Transverse colon (tissue), 4 donors: ENCODE data around the gene GADD45B. TPM values are rescaled to one million over a fixed set of nuclear protein-coding genes. Genes with fewer than 3 reads are reported as not detected.

ENCODE experiments used
- DNase-seq: peaks from one replicate; pipeline ENCODE4 v3.0.0-alpha.2; 2019
- H3K27ac ChIP-seq, 4 donors: fragments of 200-600 bp; sonication (generic); 2 replicates each; pipeline ENCODE4 v1.5.1; 2016 to 2018; ENCODE audit warnings: inconsistent platforms in 4 of 4
- H3K27me3 ChIP-seq: fragments of 200-600 bp; sonication (generic); 2 replicates; pipeline ENCODE4 v1.5.1; 2017; ENCODE audit warnings: inconsistent platforms
- H3K36me3 ChIP-seq, 4 donors: fragments of 200-600 bp; sonication (generic); 2 replicates each; pipeline ENCODE4 v1.5.1; 2017 to 2019; ENCODE audit warnings: inconsistent platforms in 4 of 4
- H3K4me1 ChIP-seq, 4 donors: fragments of 200-600 bp; sonication (generic); 2 replicates each; pipeline ENCODE4 v1.5.1; 2017 to 2020; ENCODE audit warnings: inconsistent platforms in 4 of 4
- H3K4me3 ChIP-seq, 4 donors: fragments of 200-600 bp; sonication (generic); 1 replicate in 1 of 4; 2 replicates in 3 of 4; pipeline versions ENCODE4 v1.5.1 to v1.6.1; 2017 to 2019; ENCODE audit warnings: inconsistent platforms in 4 of 4
- H3K9me3 ChIP-seq, 2 donors: fragments of 200-600 bp; sonication (generic); 2 replicates each; pipeline ENCODE4 v1.5.1; 2017 to 2019; ENCODE audit warnings: inconsistent platforms in 2 of 2
- EP300 ChIP-seq: sonication (generic); formaldehyde crosslinking; IDR thresholded peaks from one replicate; pipeline ENCODE4 v1.6.1; 2017; ENCODE audit warnings: antibody characterized with exemption, low read depth
- POLR2A ChIP-seq: fragments of 450-650 bp; IDR thresholded peaks from one replicate; pipeline ENCODE4 v1.6.1; 2016; ENCODE audit warnings: antibody characterized with exemption, mild to moderate bottlenecking, moderate library complexity
- POLR2AphosphoS5 ChIP-seq, 3 donors: sonication (generic); formaldehyde crosslinking; IDR thresholded peaks; one replicate each; pipeline ENCODE4 v1.6.1; 2016; ENCODE audit warnings: antibody characterized with exemption in 3 of 3
- WGBS, 2 donors: methylation state at CpG; one replicate each; pipeline ENCODE4 v1.1.5; 2018; ENCODE audit warnings: low coverage in 1 of 2; 5-methylcytosine and 5-hydroxymethylcytosine counted together
- in situ Hi-C, 4 donors: fragments of 200-750 bp; cut with MboI; loops; one replicate each; pipeline versions ENCODE4 v1.15.0 to v1.15.1; 2017; ENCODE audit warnings: low sequenced_read_pairs in 3 of 4, low pct_ligation_motif_present in 1 of 4, low pct_unique_long_range_greater_than_20kb in 1 of 4
- intact Hi-C: fragments of 100-400 bp; cut with DNase I; formaldehyde crosslinking; loops from one replicate; pipeline ENCODE4 v1.15.1; 2023; ENCODE audit warnings: low total_unique reads
- total RNA-seq, 4 donors: library from RNA; depleted of rRNA; stranded (reverse); fragments of >200 nt; gene quantifications; one replicate each; pipeline ENCODE4 v1.1.0, GENCODE V29; 2016
- TF ChIP-seq, protein P1 (sequence below), 5 experiments: fragments of 200-600 bp in 3 of 5; fragments of 450-650 bp in 2 of 5; sonication (generic) in 3 of 5; IDR thresholded peaks; 1 replicate in 2 of 5; 2 replicates in 3 of 5; pipeline ENCODE4 v1.5.1; 2016 to 2017; ENCODE audit warnings: antibody characterized with exemption in 5 of 5, inconsistent platforms in 3 of 5, mild to moderate bottlenecking in 2 of 5, moderate library complexity in 1 of 5

GADD45B gene
- total RNA-seq, 4 donors from 2014 or later: 59.0 to 280 (median 167) TPM

DNA sequence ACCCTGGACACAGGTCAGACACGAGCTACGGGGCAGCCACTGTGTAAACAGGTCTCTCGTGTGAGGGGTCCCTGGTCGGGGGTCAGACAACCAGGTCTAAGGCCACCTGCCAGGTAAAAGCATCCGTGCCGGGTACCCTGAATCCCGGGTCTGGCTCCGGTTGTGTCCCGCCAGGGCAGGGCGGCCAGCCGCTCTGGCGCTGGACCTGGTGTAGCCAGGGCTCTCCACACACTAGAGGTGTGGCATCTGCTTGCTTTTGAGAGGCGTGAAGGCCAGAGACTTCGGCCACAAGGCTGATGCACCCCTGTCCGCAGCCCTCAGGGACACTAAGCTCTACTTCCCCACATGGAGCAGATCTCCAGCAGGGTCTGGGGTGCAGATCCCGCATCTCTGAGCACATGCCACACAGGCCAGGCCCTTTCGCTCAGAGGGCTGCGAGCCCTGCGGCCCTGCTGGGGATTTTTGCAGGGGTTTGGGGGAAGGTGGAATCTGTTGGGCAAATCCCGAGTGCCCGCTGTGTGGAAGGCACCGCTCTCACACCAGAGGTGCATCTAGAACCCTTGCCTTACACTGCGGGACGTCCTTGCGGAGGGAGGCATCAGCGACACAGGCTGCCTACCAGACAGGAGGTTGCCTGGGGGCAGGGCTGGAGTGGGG, 34.7 kb upstream of the GADD45B start:
- Histone ChIP-seq H3K4me3 (no peak overlapping the region), H3K36me3 (peaks cover 0 to 9% (median 0%) of the 10 kb centered on the region in 4 donors), H3K27me3 (no peaks in the 10 kb centered on the region), H3K27ac (no peak overlapping the region), H3K9me3 (no peaks in the 10 kb centered on the region), H3K4me1 (no peaks in the 10 kb centered on the region)
- intact Hi-C loops (no loop called here), in situ Hi-C loops (no loop called here)
- 92% methylated on average over 24 of the region's 26 CpGs; no CpG with 5 or more reads in 1 of the 2 donors for WGBS, 2 donors
- TF ChIP-seq POLR2AphosphoS5 (IDR thresholded peaks at IDR 0.05) (no peak), EP300 (no peak), POLR2A (no peak)
- TF ChIP-seq, protein P1, sequence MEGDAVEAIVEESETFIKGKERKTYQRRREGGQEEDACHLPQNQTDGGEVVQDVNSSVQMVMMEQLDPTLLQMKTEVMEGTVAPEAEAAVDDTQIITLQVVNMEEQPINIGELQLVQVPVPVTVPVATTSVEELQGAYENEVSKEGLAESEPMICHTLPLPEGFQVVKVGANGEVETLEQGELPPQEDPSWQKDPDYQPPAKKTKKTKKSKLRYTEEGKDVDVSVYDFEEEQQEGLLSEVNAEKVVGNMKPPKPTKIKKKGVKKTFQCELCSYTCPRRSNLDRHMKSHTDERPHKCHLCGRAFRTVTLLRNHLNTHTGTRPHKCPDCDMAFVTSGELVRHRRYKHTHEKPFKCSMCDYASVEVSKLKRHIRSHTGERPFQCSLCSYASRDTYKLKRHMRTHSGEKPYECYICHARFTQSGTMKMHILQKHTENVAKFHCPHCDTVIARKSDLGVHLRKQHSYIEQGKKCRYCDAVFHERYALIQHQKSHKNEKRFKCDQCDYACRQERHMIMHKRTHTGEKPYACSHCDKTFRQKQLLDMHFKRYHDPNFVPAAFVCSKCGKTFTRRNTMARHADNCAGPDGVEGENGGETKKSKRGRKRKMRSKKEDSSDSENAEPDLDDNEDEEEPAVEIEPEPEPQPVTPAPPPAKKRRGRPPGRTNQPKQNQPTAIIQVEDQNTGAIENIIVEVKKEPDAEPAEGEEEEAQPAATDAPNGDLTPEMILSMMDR (IDR thresholded peaks at IDR 0.05): no peak
- no peak for DNase-seq

DNA sequence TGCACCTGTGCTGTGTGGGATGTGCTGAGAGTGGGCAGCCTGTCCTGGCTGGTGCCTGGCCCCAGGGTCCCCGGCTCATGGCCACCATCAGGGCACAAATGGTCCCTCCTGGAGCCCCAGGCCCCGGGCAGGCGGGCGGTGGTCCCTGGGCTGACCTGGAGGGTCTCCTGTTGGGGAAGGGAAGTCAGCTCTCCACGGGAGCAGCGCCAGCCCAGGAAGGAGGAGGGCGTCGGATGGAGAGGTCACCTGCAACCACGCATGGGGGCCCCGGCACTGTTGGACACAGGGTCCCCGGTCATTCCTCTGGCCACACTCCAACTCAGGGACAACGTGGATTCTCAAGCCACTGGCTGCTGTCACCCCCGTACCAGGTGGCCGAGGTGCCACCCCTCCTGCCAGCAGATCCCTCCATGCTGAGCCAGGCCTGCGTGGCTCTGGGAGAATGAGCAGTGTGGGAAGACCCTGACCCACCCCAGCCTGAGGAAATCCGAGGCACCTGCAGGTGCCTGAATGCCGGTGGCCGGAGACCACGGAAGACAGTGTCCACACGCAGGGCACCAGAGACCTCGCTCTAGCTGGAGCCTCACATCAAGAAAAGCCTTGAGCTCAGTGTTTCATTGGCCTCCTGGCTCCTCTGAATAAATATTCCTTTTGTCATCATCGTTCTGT, 32.7 kb upstream of the GADD45B start:
- in situ Hi-C loops (no loop called here), intact Hi-C loops (no loop called here)
- Histone ChIP-seq H3K27ac (no peak overlapping the region), H3K9me3 (no peaks in the 10 kb centered on the region), H3K4me3 (no peak overlapping the region), H3K36me3 (peaks cover 0 to under 1% (median 0%) of the 10 kb centered on the region in 4 donors), H3K4me1 (no peaks in the 10 kb centered on the region), H3K27me3 (no peaks in the 10 kb centered on the region)
- no peak for DNase-seq
- no peak for TF ChIP-seq EP300
- TF ChIP-seq POLR2AphosphoS5 (IDR thresholded peaks at IDR 0.05): no peak
- TF ChIP-seq, protein P1 (IDR thresholded peaks at IDR 0.05): no peak
- TF ChIP-seq POLR2A: no peak
- 95% methylated on average over 16 of the region's 22 CpGs; no CpG with 5 or more reads in 1 of the 2 donors for WGBS, 2 donors

DNA sequence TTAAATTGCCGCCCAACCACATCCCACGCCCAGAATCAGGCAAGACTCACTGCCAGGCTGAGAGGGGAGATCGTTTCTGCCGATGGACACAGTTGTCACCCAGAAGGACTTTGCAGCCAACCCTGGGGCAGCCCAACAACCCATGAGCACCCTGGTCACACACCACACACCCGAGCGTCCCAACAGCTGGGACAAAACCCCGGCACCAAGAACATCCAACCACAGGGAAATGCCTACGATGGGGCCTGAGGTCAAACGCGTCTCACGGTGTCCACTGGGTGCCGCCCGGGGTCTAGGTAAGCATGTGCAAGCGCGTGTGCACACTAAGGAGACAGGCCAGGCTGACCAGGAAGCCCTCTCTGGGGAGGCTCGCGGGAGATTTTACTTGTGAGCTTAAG, 32.1 kb upstream of the GADD45B start:
- H3K27me3 ChIP-seq: no peaks in the 10 kb centered on the region
- in situ Hi-C loops (no loop called here), intact Hi-C loops (no loop called here)
- no peaks in the 10 kb centered on the region for H3K36me3 ChIP-seq
- TF ChIP-seq POLR2A (no peak), EP300 (no peak), POLR2AphosphoS5 (IDR thresholded peaks at IDR 0.05) (no peak)
- TF ChIP-seq, protein P1 (IDR thresholded peaks at IDR 0.05): no peak
- 89% methylated on average over 17 of the region's 17 CpGs; no CpG with 5 or more reads in 1 of the 2 donors for WGBS, 2 donors
- H3K4me3 ChIP-seq: no peak overlapping the region
- H3K27ac ChIP-seq: no peak overlapping the region
- no peaks in the 10 kb centered on the region for H3K9me3 ChIP-seq
- DNase-seq: no peak
- no peaks in the 10 kb centered on the region for H3K4me1 ChIP-seq

DNA sequence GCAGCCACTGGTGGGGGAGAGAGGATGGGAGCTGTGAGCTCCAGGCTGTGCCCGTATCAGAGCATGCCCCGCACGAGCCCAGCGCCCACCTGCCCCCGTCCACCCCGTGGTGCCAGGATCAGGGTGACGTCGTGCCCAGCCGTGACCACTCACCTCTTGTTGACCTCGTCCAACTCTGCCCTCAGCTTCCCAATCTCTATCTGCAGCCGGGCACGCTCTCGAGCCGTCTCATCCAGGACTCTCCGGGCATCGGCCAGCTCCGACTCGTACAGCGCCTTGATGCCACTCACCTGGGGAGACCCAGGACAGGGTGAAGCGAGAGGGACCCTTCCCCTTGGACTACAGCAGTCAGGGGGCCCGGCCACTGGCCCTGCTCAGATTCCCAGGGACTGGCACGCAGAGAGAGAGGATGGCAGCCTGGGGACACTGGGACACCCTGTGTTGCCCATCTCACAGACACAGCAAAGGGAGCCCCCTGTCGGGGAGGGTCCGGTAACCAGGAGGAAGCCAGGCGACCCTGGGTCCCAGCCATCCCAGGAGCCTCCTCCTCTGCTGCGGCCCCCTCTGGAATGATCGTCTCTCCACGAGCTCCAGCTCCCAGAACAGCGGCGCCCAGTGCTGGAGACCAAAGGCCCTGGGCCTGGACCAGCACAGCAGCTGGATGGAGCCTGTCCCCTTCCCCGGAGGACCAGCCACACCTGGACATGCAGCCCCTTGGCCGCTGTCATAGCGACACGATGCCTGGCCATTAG, 31.5 kb upstream of the GADD45B start:
- no peak for TF ChIP-seq EP300
- TF ChIP-seq POLR2A: no peak
- DNase-seq: no peak
- intact Hi-C loops: no loop called here
- Histone ChIP-seq H3K4me1 (no peaks in the 10 kb centered on the region), H3K9me3 (no peaks in the 10 kb centered on the region), H3K36me3 (no peaks in the 10 kb centered on the region), H3K27me3 (no peaks in the 10 kb centered on the region), H3K27ac (no peak overlapping the region), H3K4me3 (no peak overlapping the region)
- in situ Hi-C loops: no loop called here
- WGBS, 2 donors: 93% methylated on average over 29 of the region's 34 CpGs; no CpG with 5 or more reads in 1 of the 2 donors
